DMS153 (cell line): Measurements from ENCODE around the gene NUDT2.
A peak's percentile ranks its signal among the peaks of the same experiment; 100 is the strongest.
"Not testable (repeated sequence)": the region's sequence is repeated elsewhere in the genome, so short reads cannot be mapped to it uniquely, and the experiment has no call there.

Experiments used
- DNase-seq: peaks from one replicate; lab custom pipeline; 2025; lab: John Stamatoyannopoulos, UW

Gene NUDT2

GRCh38 chr9:34328987-34329832, at the start of gene NUDT2, which contains the start of gene KIF24:
TSS of gene NUDT2 (plus strand) at chr9:34329569. CDS start at chr9:34339040, 9,471 bp downstream.
TSS of gene KIF24 (minus strand) at chr9:34329268. CDS start at chr9:34311346, 17,922 bp downstream.
- peak; percentile 100 for DNase-seq

GRCh38 chr9:34282096-34282495, 47.3 kb upstream of the NUDT2 start:
- DNase-seq: no peak

GRCh38 chr9:34289159-34289558, 40.2 kb upstream of the NUDT2 start:
- DNase-seq: no peak

- no peak for DNase-seq
Measured at GRCh38 chr9:34291023-34291422, 38.3 kb upstream of the NUDT2 start.

GRCh38 chr9:34291423-34291822, 37.9 kb upstream of the NUDT2 start:
- DNase-seq: no peak

GRCh38 chr9:34292552-34292951, 36.8 kb upstream of the NUDT2 start:
- no peak for DNase-seq

- not testable (repeated sequence) for DNase-seq
Measured at GRCh38 chr9:34301064-34301463, 28.3 kb upstream of the NUDT2 start.

GRCh38 chr9:34308316-34308715, 21.1 kb upstream of the NUDT2 start:
- DNase-seq: not testable (repeated sequence)

GRCh38 chr9:34310215-34310614, 19.2 kb upstream of the NUDT2 start:
- DNase-seq: no peak

- no peak for DNase-seq
Measured at GRCh38 chr9:34311499-34312185, 17.7 kb upstream of the NUDT2 start.

GRCh38 chr9:34317436-34317835, 11.9 kb upstream of the NUDT2 start:
- no peak for DNase-seq

GRCh38 chr9:34318163-34318790, 11.1 kb upstream of the NUDT2 start:
- no peak for DNase-seq

- no peak for DNase-seq
Measured at GRCh38 chr9:34321451-34321850, 7.9 kb upstream of the NUDT2 start.

GRCh38 chr9:34322899-34323591, 6.3 kb upstream of the NUDT2 start:
- DNase-seq: no peak

- DNase-seq: no peak
Measured at GRCh38 chr9:34326690-34327089, 2.7 kb upstream of the NUDT2 start.

GRCh38 chr9:34328500-34328986, 826 bp upstream of the NUDT2 start:
- DNase-seq: peak; percentile 44

- DNase-seq: no peak
Measured at GRCh38 chr9:34331196-34331595, 1.8 kb downstream of the NUDT2 start.

GRCh38 chr9:34332076-34332964, 3.0 kb downstream of the NUDT2 start:
- DNase-seq: peak; percentile 27

GRCh38 chr9:34333836-34334235, 4.5 kb downstream of the NUDT2 start:
- no peak for DNase-seq

- no peak for DNase-seq
Measured at GRCh38 chr9:34334337-34334824, 5.0 kb downstream of the NUDT2 start.

- no peak for DNase-seq
Measured at GRCh38 chr9:34334916-34335315, 5.5 kb downstream of the NUDT2 start.
